HCT116 (cell line): Measurements from ENCODE around the gene GPHA2.

Source experiments
- ATF3 ChIP-seq: IDR thresholded peaks from 2 replicates; pipeline ENCODE4 v1.6.1; 2012
- CEBPB ChIP-seq: IDR thresholded peaks from 2 replicates; pipeline ENCODE4 v1.6.1; 2012; ENCODE audit warnings: low read depth
- CTCF ChIP-seq, 3 experiments: fragments of 200-600 bp in 1 of 3; sonication (generic) in 1 of 3; IDR thresholded peaks in 2 of 3; conservative IDR thresholded peaks in 1 of 3; 2 replicates each; pipeline ENCODE4 v1.5.1; 2012 to 2017; ENCODE audit warnings: low read depth in 2 of 3, low read length in 2 of 3, antibody characterized with exemption in 1 of 3, borderline replicate concordance in 1 of 3, control low read depth in 1 of 3, mild to moderate bottlenecking in 1 of 3, mixed read lengths in 1 of 3, mixed run types in 1 of 3, moderate library complexity in 1 of 3; ENCODE audit not compliant: insufficient read depth in 1 of 3
- POLR2AphosphoS5 ChIP-seq: IDR thresholded peaks from 2 replicates; pipeline ENCODE4 v1.6.1; 2011; ENCODE audit warnings: mild to moderate bottlenecking, low read depth, low read length, moderate library complexity
- SIN3A ChIP-seq: IDR thresholded peaks from 2 replicates; pipeline ENCODE4 v1.6.1; 2012; ENCODE audit warnings: low read depth
- SP1 ChIP-seq: IDR thresholded peaks from 2 replicates; pipeline ENCODE4 v1.6.1; 2012; ENCODE audit warnings: low read depth
- ZBTB33 ChIP-seq: IDR thresholded peaks from 2 replicates; pipeline ENCODE4 v1.6.1; 2011; ENCODE audit warnings: mild to moderate bottlenecking, low read length, moderate library complexity; ENCODE audit not compliant: insufficient replicate concordance; ENCODE audit errors: extremely low read depth

GRCh38 chr11:64916775-64917662, 18.7 kb downstream of the GPHA2 start, which contains the start of gene ATG2A:
- no peak for TF ChIP-seq CEBPB
- TF ChIP-seq CTCF (IDR thresholded peaks at IDR 0.05 in 2 of 3, conservative IDR thresholded peaks at IDR 0.05 in 1 of 3; ENCODE audit: borderline replicate concordance in 1 of 3, insufficient read depth in 1 of 3, low read depth in 2 of 3, low read length in 2 of 3): no peak
- TF ChIP-seq ATF3: no peak
- no peak for TF ChIP-seq SIN3A
- TF ChIP-seq SP1: no peak
- TF ChIP-seq POLR2AphosphoS5: peak; percentile 88
- TF ChIP-seq ZBTB33: no peak
